HG02642 (cell line): Measurements from ENCODE around the gene FHIT.
"Not testable (repeated sequence)": the region's sequence is repeated elsewhere in the genome, so short reads cannot be mapped to it uniquely, and the experiment has no call there.

Source experiments
- ATAC-seq: cut with Tn5 transposase; IDR thresholded peaks from one replicate; pipeline ENCODE4 v1.9.1; 2021; ENCODE audit warnings: mild to moderate bottlenecking; ENCODE audit not compliant: unreplicated experiment, poor library complexity

Gene FHIT

GRCh38 chr3:60674870-60675269 is 576.4 kb downstream of the FHIT start:
- no peak for ATAC-seq

- no peak for ATAC-seq
Observed at GRCh38 chr3:60673123-60673522, 578.1 kb downstream of the FHIT start.

GRCh38 chr3:60672337-60672736 is 578.9 kb downstream of the FHIT start:
- ATAC-seq: not testable (repeated sequence)

GRCh38 chr3:60669636-60670035 is 581.6 kb downstream of the FHIT start:
- ATAC-seq: no peak

GRCh38 chr3:60660026-60660425 is 591.2 kb downstream of the FHIT start:
- ATAC-seq: no peak

GRCh38 chr3:60659098-60659497 is 592.2 kb downstream of the FHIT start:
- no peak for ATAC-seq

GRCh38 chr3:60657972-60658371 is 593.3 kb downstream of the FHIT start:
- ATAC-seq: peak; percentile 54

- ATAC-seq: no peak
Observed at GRCh38 chr3:60652829-60653228, 598.4 kb downstream of the FHIT start.

- no peak for ATAC-seq
Observed at GRCh38 chr3:60651799-60652198, 599.5 kb downstream of the FHIT start.

- no peak for ATAC-seq
Observed at GRCh38 chr3:60650171-60650570, 601.1 kb downstream of the FHIT start.

GRCh38 chr3:60645801-60646200 is 605.5 kb downstream of the FHIT start:
- no peak for ATAC-seq

GRCh38 chr3:60643831-60644230 is 607.4 kb downstream of the FHIT start:
- no peak for ATAC-seq

- no peak for ATAC-seq
Observed at GRCh38 chr3:60641354-60641753, 609.9 kb downstream of the FHIT start.

- no peak for ATAC-seq
Observed at GRCh38 chr3:60636846-60637245, 614.4 kb downstream of the FHIT start.

GRCh38 chr3:60633644-60634043 is 617.6 kb downstream of the FHIT start:
- ATAC-seq: no peak

- no peak for ATAC-seq
Observed at GRCh38 chr3:60631509-60631908, 619.7 kb downstream of the FHIT start.

GRCh38 chr3:60630953-60631352 is 620.3 kb downstream of the FHIT start:
- no peak for ATAC-seq

- ATAC-seq: no peak
Observed at GRCh38 chr3:60629816-60630215, 621.4 kb downstream of the FHIT start.

- no peak for ATAC-seq
Observed at GRCh38 chr3:60622349-60622748, 628.9 kb downstream of the FHIT start.

GRCh38 chr3:60617188-60617587 is 634.1 kb downstream of the FHIT start:
- ATAC-seq: no peak

- ATAC-seq: no peak
Observed at GRCh38 chr3:60613769-60614303, 637.4 kb downstream of the FHIT start.

- ATAC-seq: no peak
Observed at GRCh38 chr3:60610441-60611112, 640.7 kb downstream of the FHIT start.
